ENCODE data around the gene PACSIN2.

DNA sequence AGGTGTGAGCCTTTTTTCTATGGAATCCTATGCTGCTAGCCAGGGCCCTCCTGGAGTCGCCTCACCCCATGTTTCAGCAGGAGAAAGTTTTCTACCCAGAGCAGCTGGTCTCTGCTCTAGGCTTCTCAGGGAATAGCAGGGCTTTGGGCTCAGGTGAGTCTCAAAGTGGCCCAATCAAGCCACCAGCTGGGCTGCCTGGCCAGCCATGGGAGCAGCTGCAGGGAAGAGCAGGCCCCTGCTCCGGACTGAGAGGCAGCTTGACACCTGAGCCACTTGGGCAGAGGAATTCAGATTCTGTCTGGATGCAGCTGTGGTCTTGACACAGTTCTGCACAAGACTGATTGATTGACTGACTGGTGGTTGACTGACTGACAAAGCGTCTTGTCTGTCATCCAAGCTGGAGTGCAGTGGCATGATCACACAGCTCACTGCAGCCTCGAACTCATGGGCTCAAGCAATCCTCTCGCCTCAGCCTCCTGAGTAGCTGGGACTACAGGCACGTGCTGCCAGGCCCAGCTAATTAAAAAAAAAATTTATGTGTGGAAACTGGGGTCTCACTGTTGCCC lies 100.4 kb downstream of the PACSIN2 start:
- no peak for TF ChIP-seq GATA2 (IDR thresholded peaks at IDR 0.05; ENCODE audit: low read depth, low read length)
- TF ChIP-seq GATA3 (IDR thresholded peaks at IDR 0.05; ENCODE audit: low read depth, low read length) = no peak
